ENCODE measurements around the gene SLC8A2. TPM values are rescaled to one million over a fixed set of nuclear protein-coding genes. Genes with fewer than 3 reads are reported as not detected.

The SLC8A2 gene
- total RNA-seq, 4 donors from 2014 or later, result 0.82 to 36.4 (median 9.6) TPM

DNA sequence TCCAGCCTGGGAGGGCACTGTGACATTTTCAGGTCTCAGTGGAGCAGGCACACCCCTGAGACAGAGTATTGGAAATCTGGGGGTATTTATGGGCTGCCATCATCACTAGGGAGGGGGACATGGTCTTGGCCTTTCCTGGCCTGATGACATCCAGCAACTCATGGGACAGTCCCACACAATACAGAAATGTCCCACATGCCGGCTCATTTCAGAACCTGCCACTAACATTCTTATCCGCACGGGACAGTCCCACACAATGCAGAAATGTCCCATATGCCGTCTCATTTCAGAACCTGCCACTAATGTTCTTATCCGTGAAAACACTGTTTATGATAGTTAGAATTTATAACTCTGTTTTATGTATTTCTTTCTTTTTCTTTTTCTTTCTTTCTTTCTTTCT lies 9.8 kb downstream of the SLC8A2 start:
- Histone ChIP-seq H3K4me1 (peaks cover 0 to 7% (median 4%) of the 10 kb centered on the region in 4 donors), H3K9me3 (no peaks in the 10 kb centered on the region), H3K27ac (no peak overlapping the region), H3K27me3 (peaks cover 67% of the 10 kb centered on the region), H3K4me3 (no peak overlapping the region), H3K36me3 (no peaks in the 10 kb centered on the region)
- intact Hi-C loops (cut with DNase I; ENCODE audit: low total_unique reads), result no loop called here
- TF ChIP-seq, protein P1, sequence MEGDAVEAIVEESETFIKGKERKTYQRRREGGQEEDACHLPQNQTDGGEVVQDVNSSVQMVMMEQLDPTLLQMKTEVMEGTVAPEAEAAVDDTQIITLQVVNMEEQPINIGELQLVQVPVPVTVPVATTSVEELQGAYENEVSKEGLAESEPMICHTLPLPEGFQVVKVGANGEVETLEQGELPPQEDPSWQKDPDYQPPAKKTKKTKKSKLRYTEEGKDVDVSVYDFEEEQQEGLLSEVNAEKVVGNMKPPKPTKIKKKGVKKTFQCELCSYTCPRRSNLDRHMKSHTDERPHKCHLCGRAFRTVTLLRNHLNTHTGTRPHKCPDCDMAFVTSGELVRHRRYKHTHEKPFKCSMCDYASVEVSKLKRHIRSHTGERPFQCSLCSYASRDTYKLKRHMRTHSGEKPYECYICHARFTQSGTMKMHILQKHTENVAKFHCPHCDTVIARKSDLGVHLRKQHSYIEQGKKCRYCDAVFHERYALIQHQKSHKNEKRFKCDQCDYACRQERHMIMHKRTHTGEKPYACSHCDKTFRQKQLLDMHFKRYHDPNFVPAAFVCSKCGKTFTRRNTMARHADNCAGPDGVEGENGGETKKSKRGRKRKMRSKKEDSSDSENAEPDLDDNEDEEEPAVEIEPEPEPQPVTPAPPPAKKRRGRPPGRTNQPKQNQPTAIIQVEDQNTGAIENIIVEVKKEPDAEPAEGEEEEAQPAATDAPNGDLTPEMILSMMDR (IDR thresholded peaks at IDR 0.05), result no peak
- no peak for TF ChIP-seq POLR2A (IDR thresholded peaks at IDR 0.05)
- 35 to 62% methylated on average over 3 to 5 of the region's 5 CpGs for WGBS, 2 donors (ENCODE audit: low coverage in 1 of 2)
- no peak for DNase-seq
- in situ Hi-C loops (cut with MboI; ENCODE audit: low pct_ligation_motif_present in 1 of 4, low pct_unique_long_range_greater_than_20kb in 1 of 4, low sequenced_read_pairs in 3 of 4), result no loop called here

DNA sequence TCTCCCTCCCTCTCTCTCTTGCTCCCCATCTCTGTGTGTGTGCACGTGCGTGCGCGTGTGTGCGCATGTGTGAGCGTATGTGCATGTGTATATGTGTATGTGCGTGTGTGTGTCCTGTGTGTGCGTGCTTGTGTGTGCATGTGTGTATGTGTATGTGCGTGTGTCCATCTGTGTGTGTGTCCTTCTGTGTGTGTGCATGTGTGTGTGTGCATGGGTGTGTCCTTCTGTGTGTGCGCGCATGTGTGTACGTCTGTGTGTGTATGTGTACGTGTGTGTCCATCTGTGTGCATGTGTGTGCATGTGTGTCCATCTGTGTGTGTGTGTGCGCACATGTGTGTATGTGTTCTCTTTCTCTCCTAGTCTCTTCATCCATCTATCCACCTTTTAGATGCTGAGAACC lies 12.2 kb downstream of the SLC8A2 start:
- 89% methylated on average over 14 of the region's 14 CpGs; no CpG with 5 or more reads in 1 of the 2 donors for WGBS, 2 donors (ENCODE audit: low coverage in 1 of 2)
- in situ Hi-C loops (cut with MboI; ENCODE audit: low pct_ligation_motif_present in 1 of 4, low pct_unique_long_range_greater_than_20kb in 1 of 4, low sequenced_read_pairs in 3 of 4), result no loop called here
- peaks cover 79% of the 10 kb centered on the region for H3K27me3 ChIP-seq

DNA sequence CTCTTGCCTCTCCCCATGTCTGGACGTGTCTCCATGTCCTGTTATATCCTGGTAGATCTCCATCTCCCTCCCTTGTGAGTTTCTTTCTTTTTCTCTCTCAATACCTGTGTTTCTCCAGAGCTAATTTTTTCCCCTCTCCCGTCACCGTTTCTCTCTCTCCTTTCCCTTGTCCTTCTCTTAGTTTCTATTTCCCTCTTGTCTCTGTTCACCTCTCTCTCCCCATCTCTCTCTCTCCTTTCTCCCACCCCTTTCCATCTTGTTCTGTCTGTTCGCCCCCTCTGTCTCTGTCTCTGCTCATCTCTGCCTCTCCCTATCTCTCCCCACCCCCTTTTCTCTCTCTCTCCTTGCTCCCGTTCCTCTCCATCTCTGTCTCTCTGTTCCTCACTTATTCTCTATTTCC lies 13.0 kb downstream of the SLC8A2 start:
- no peak overlapping the region for H3K4me3 ChIP-seq
- in situ Hi-C loops (cut with MboI; ENCODE audit: low pct_ligation_motif_present in 1 of 4, low pct_unique_long_range_greater_than_20kb in 1 of 4, low sequenced_read_pairs in 3 of 4), result no loop called here
- no peak overlapping the region for H3K27ac ChIP-seq
- 28 to 33% methylated on average over 4 to 5 of the region's 5 CpGs for WGBS, 2 donors (ENCODE audit: low coverage in 1 of 2)
- H3K27me3 ChIP-seq, result peaks cover 78% of the 10 kb centered on the region
- TF ChIP-seq POLR2A (IDR thresholded peaks at IDR 0.05), result no peak
- TF ChIP-seq POLR2AphosphoS5 (IDR thresholded peaks at IDR 0.05), result no peak
- TF ChIP-seq, protein P1 (IDR thresholded peaks at IDR 0.05), result no peak
- no peak for TF ChIP-seq EP300 (IDR thresholded peaks at IDR 0.05; ENCODE audit: low read depth)
- H3K36me3 ChIP-seq, result no peaks in the 10 kb centered on the region
- peaks cover 0 to 8% (median 4%) of the 10 kb centered on the region in 4 donors for H3K4me1 ChIP-seq
- intact Hi-C loops (cut with DNase I; ENCODE audit: low total_unique reads), result no loop called here
- H3K9me3 ChIP-seq, result peaks cover 0 to 3% of the 10 kb centered on the region in 2 donors
- no peak for DNase-seq

More for the DNA sequence above, 12.2 kb downstream of the SLC8A2 start:
- TF ChIP-seq, protein P1 (IDR thresholded peaks at IDR 0.05), result no peak
- TF ChIP-seq POLR2AphosphoS5 (IDR thresholded peaks at IDR 0.05) (no peak), EP300 (IDR thresholded peaks at IDR 0.05; ENCODE audit: low read depth) (no peak), POLR2A (IDR thresholded peaks at IDR 0.05) (no peak)
- Histone ChIP-seq H3K9me3 (peaks cover 0 to 3% of the 10 kb centered on the region in 2 donors), H3K27ac (no peak overlapping the region), H3K4me3 (no peak overlapping the region), H3K36me3 (no peaks in the 10 kb centered on the region), H3K4me1 (peaks cover 0 to 8% (median 4%) of the 10 kb centered on the region in 4 donors)
- intact Hi-C loops (cut with DNase I; ENCODE audit: low total_unique reads), result no loop called here
- DNase-seq, result no peak

DNA sequence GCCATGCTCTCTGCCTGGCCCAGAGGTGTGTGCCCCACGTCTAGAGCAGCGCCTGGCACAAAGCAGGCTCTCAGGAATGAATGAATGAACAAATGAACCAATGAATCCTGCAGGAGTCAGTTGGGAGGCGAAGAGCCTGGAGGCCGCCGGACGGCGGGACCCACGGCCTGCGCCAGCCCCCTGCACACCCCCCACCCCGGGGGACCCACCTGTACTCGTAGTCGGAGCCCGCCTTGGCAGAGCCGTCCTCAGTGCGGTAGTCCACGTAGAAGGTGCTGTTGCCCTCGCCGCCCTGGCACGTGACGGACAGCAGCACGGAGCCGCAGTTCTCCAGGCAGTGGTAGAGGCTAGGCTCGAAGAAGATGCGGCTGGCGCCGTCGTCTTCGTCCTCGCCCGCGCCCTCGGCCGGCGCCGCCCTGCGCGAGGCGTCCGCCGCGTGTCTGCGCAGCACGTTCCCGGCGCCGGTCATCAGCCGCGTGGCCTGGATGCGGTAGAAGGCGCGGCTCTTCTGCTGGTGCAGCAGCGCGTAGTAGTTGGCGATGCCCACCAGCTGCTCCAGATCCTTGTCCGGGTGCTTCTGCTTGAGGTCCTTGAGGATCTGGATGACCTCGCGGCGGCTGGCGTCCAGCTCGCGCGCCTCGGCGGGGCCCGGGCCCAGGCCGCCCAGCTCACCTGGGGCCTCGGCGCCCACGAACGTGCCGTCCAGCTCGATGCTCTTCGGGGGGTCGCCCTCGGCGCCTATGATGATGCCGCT lies 14.8 kb downstream of the SLC8A2 start:
- Histone ChIP-seq H3K9me3 (peaks cover 0 to 3% of the 10 kb centered on the region in 2 donors), H3K36me3 (no peaks in the 10 kb centered on the region), H3K4me3 (no peak overlapping the region), H3K27ac (no peak overlapping the region), H3K4me1 (peaks cover 0 to 8% (median 4%) of the 10 kb centered on the region in 4 donors), H3K27me3 (peaks cover 78% of the 10 kb centered on the region)
- WGBS, 2 donors (ENCODE audit: low coverage in 1 of 2), result 0 to 53% methylated on average over 1 to 59 of the region's 77 CpGs
- no peak for TF ChIP-seq POLR2A (IDR thresholded peaks at IDR 0.05)
- TF ChIP-seq, protein P1 (IDR thresholded peaks at IDR 0.05), result no peak
- TF ChIP-seq EP300 (IDR thresholded peaks at IDR 0.05; ENCODE audit: low read depth), result no peak
- no peak for TF ChIP-seq POLR2AphosphoS5 (IDR thresholded peaks at IDR 0.05)
- in situ Hi-C loops (cut with MboI; ENCODE audit: low pct_ligation_motif_present in 1 of 4, low pct_unique_long_range_greater_than_20kb in 1 of 4, low sequenced_read_pairs in 3 of 4), result no loop called here
- no peak for DNase-seq
- intact Hi-C loops (cut with DNase I; ENCODE audit: low total_unique reads), result no loop called here

Measured in transverse colon (tissue), 4 donors.